GM12891 (cell line): ENCODE data around the gene GLRB.

ENCODE experiments used
- POLR2A ChIP-seq: IDR thresholded peaks from 2 replicates; pipeline ENCODE4 v1.6.1; 2011; ENCODE audit warnings: low read depth, low read length, control low read depth
- SPI1 ChIP-seq: IDR thresholded peaks from 2 replicates; pipeline ENCODE4 v1.6.1; 2011; ENCODE audit warnings: low read depth, low read length, control low read depth
- TAF1 ChIP-seq: IDR thresholded peaks from 2 replicates; pipeline ENCODE4 v1.6.1; 2011; ENCODE audit warnings: low read depth, low read length, control low read depth

DNA sequence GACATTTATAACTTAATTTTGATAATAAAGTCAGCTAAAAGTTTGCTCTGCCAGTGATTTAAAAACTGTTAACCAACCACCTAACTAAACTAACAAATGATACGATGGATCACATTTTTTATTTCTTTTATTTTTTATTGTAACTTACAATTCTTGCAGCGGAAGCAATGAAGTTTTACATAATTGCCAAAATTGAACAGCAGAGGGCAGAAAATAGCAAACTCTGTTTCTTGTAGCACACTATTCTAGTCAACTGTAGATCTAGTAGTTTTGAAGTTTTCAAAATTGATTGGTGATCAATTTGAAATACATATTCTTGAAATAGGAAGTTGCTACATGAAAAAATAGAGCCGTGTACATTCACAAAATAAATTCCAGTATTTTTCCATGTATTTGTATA lies 141.8 kb downstream of the GLRB start:
- TF ChIP-seq POLR2A (no peak), TAF1 (no peak), SPI1 (no peak)
